Activated CD8-positive, alpha-beta memory T cell treated with anti-CD3 and anti-CD28 coated beads for 48 hours (primary cell): Measurements from ENCODE around the gene HIP1.
"Not testable (repeated sequence)": the region's sequence is repeated elsewhere in the genome, so short reads cannot be mapped to it uniquely, and the experiment has no call there.

Experiments
- DNase-seq, 3 experiments: peaks; one replicate each; pipeline ENCODE4 v3.0.0-alpha.2; 2020; ENCODE audit warnings: low read depth in 2 of 3, low spot score in 2 of 3

Gene HIP1

GRCh38 chr7:75717746-75718145 lies 21.0 kb downstream of the HIP1 start:
- not testable (repeated sequence) for DNase-seq

DNA sequence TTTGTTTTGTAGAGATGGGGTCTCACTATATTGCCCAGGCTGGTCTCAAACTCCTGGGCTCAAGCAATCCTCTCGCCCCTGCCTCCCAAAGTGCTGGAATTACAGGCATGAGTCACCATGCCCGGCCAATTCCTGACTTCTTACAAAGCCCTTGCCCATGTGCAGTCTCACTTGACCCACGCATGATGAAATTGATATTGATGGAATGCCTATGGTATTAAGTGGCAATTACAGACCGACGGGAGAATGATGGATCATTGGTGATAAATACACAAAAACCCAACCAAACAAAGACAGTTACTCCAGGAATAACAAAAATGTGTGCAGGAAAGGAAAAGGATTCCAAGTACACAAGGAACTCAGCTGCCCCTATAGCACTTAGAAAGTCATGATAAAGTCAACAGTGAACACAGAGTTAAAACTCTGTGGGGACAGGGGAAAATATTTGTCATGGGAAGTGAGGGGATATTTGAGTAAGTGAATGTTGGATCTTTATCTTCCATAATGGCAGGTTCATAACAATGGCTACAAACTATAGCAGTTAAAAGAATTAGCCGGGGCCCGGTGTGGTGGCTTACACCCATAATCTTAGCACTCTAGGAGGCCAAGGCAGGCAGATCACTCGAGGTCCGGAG lies 21.6 kb downstream of the HIP1 start:
- no peak for DNase-seq

DNA sequence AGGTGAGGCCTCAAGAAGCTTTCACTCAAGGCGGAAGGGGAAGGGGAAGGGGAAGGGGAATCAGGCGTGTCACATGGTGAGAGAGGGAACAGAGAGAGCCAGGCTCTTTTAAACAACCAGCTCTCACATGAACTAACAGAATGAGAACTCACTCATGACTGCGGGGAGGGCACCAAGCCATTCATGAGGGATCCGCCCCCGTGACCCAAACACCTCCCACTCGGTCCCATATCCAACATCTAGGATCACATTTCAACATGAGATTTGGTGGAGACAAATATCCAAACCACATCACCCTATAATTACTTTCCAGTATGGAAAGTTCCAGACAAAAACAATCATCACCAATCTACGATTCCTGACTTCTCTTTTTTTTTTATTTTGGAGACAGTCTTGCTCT lies 22.9 kb downstream of the HIP1 start:
- no peak for DNase-seq

GRCh38 chr7:75712517-75713361 lies 26.0 kb downstream of the HIP1 start:
- DNase-seq: no peak

- no peak for DNase-seq
Measured at GRCh38 chr7:75711656-75712514, 26.9 kb downstream of the HIP1 start.

GRCh38 chr7:75711076-75711475 lies 27.7 kb downstream of the HIP1 start:
- no peak for DNase-seq

GRCh38 chr7:75704928-75705327 lies 33.8 kb downstream of the HIP1 start:
- no peak for DNase-seq

DNA sequence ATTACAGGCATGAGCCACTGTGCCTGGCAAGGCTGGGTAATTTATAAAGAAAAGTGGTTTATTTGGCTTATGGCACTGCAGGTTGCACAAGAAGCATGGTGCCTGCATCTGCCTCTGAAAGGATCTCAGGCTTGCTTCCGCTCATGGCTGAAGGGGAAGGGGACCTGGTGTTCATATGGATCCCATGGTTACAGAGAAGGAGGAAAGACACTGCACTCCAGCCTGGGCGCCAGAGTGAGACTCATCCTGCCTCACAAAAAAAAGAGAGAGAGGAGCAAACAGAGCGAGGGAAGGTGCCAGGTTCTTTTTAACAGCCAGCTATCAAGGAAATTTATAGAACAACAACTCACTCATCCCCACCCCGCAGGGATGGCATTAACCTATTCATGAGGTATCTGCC lies 36.2 kb downstream of the HIP1 start:
- no peak for DNase-seq

- no peak for DNase-seq
Measured at GRCh38 chr7:75699993-75700392, 38.7 kb downstream of the HIP1 start.

- DNase-seq: no peak
Measured at GRCh38 chr7:75698358-75698757, 40.4 kb downstream of the HIP1 start.

GRCh38 chr7:75696263-75697037 lies 42.3 kb downstream of the HIP1 start:
- DNase-seq: no peak

- DNase-seq: no peak
Measured at GRCh38 chr7:75694638-75695399, 43.9 kb downstream of the HIP1 start.

DNA sequence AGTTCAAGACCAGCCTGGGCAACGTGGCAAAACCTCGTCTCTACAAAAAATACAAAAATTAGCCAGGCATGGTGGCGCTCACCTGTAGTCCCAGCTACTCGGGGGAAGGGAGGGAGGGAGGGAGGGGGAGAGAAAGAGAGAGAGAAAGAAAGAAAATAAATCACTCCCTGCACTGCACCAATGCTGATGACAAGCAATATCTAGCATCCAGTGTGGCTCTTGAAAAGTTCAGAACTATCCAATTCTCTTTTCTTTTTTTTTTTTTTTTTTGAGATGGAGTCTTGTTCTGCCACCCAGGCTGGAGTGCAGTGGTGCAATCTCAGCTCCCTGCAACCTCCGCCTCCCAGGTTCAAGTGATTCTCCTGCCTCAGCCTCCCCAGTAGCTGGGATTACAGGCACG lies 45.1 kb downstream of the HIP1 start:
- DNase-seq: not testable (repeated sequence)

DNA sequence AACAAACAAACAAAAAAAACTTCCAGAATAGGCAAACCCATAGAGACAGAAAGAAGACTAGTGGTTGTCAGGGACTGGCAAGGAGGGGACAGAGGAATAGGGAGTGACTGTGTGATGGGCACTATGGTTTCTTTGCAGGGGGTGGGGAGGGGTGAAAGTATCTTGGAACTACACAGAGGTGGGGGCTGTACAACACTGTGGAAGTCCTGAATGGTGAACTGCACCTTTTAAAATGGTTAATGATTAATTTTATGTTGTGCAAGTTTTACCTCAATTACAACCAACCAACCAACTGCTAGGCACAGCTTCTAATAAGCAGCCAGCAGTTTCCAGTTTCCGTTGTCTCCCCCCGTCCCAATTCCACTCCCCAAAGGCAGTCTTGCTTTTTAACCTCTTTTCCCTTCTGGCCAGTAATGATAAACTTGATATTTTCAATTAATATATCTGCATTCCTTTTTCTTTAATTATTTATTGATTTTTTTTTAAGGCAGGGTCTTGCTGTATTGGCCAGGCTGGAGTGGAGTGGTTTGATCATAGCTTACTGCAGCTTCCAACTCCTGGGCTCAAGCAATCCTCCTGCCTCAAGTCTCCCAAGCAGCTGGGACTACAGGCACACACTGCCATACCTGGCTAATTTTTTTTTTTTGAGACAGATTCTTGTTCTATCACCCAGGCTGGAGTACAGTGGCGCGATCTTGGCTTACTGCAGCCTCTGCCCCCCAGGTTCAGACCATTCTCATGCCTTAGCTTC lies 46.8 kb downstream of the HIP1 start:
- DNase-seq: no peak

GRCh38 chr7:75690121-75690523 lies 48.6 kb downstream of the HIP1 start:
- no peak for DNase-seq

- no peak for DNase-seq
Measured at GRCh38 chr7:75689246-75690099, 49.3 kb downstream of the HIP1 start.

GRCh38 chr7:75688200-75689136 lies 50.3 kb downstream of the HIP1 start:
- DNase-seq: no peak
